Trophoblast cell (in vitro differentiated cells and primary cell): ENCODE measurements around the gene CCND3.

Experiments used
- DNase-seq, 2 donors: peaks; one replicate each; pipeline ENCODE4 v3.0.0-alpha.2; 2016
- H2AFZ ChIP-seq: 2 replicates; pipeline ENCODE4 v1.6.1; 2013; ENCODE audit warnings: low read length, moderate library complexity, mild to moderate bottlenecking; ENCODE audit not compliant: insufficient read depth, poor library complexity
- H2AK5ac ChIP-seq: 2 replicates; pipeline ENCODE4 v1.6.1; 2013; ENCODE audit warnings: mild to moderate bottlenecking, low read length
- H2BK120ac ChIP-seq: 2 replicates; pipeline ENCODE4 v1.6.1; 2013; ENCODE audit warnings: low read length, mild to moderate bottlenecking, moderate library complexity; ENCODE audit not compliant: insufficient read depth, poor library complexity
- H2BK12ac ChIP-seq: 2 replicates; pipeline ENCODE4 v1.6.1; 2013; ENCODE audit warnings: mild to moderate bottlenecking, low read length, moderate library complexity
- H2BK5ac ChIP-seq: 2 replicates; pipeline ENCODE4 v1.6.1; 2013; ENCODE audit warnings: low read length, low read depth, moderate library complexity, mild to moderate bottlenecking; ENCODE audit not compliant: poor library complexity
- H3K14ac ChIP-seq: 2 replicates; pipeline ENCODE4 v1.6.1; 2013; ENCODE audit warnings: mild to moderate bottlenecking, low read length
- H3K18ac ChIP-seq: 2 replicates; pipeline ENCODE4 v1.6.1; 2013; ENCODE audit warnings: mild to moderate bottlenecking, low read length
- H3K23ac ChIP-seq: 2 replicates; pipeline ENCODE4 v1.6.1; 2013; ENCODE audit warnings: low read length
- H3K27ac ChIP-seq: 2 replicates; pipeline ENCODE4 v1.5.1; 2013; ENCODE audit warnings: low read depth, mild to moderate bottlenecking, inconsistent platforms, low read length, moderate library complexity
- H3K27me3 ChIP-seq: 2 replicates; pipeline ENCODE4 v1.6.1; 2013; ENCODE audit warnings: inconsistent platforms, mild to moderate bottlenecking, low read length, moderate library complexity; ENCODE audit not compliant: insufficient read depth
- H3K36me3 ChIP-seq, 2 experiments: 1 replicate in 1 of 2; 2 replicates in 1 of 2; pipeline ENCODE4 v1.6.1; 2013; ENCODE audit warnings: low read length in 2 of 2, mild to moderate bottlenecking in 2 of 2, moderate library complexity in 1 of 2; ENCODE audit not compliant: insufficient read depth in 2 of 2, control insufficient read depth in 1 of 2
- H3K4ac ChIP-seq: 2 replicates; pipeline ENCODE4 v1.6.1; 2013; ENCODE audit warnings: low read depth, mild to moderate bottlenecking, low read length, moderate library complexity
- H3K4me1 ChIP-seq, 2 experiments: 1 replicate in 1 of 2; 2 replicates in 1 of 2; pipeline ENCODE4 v1.6.1; 2013; ENCODE audit warnings: low read length in 2 of 2, mild to moderate bottlenecking in 2 of 2, moderate library complexity in 1 of 2; ENCODE audit not compliant: insufficient read depth in 2 of 2, control insufficient read depth in 1 of 2
- H3K4me2 ChIP-seq: 2 replicates; pipeline ENCODE4 v1.6.1; 2013; ENCODE audit warnings: inconsistent platforms, mild to moderate bottlenecking, low read length, moderate library complexity
- H3K4me3 ChIP-seq: 2 replicates; pipeline ENCODE4 v1.5.1; 2013; ENCODE audit warnings: mild to moderate bottlenecking, low read depth, low read length, inconsistent platforms
- H3K79me1 ChIP-seq: one replicate; pipeline ENCODE4 v1.6.1; 2013; ENCODE audit warnings: low read length
- H3K79me2 ChIP-seq: 2 replicates; pipeline ENCODE4 v1.6.1; 2013; ENCODE audit warnings: low read length, mild to moderate bottlenecking; ENCODE audit not compliant: control insufficient read depth, insufficient read depth, poor library complexity
- H3K9ac ChIP-seq: 2 replicates; pipeline ENCODE4 v1.6.1; 2013; ENCODE audit warnings: mild to moderate bottlenecking, low read length
- H3K9me3 ChIP-seq: 2 replicates; pipeline ENCODE4 v1.6.1; 2013; ENCODE audit warnings: low read depth, mild to moderate bottlenecking, control low read depth, inconsistent platforms, low read length; ENCODE audit not compliant: insufficient read depth
- H4K12ac ChIP-seq: 2 replicates; pipeline ENCODE4 v1.6.1; 2013; ENCODE audit warnings: low read depth, mild to moderate bottlenecking, low read length, moderate library complexity
- H4K8ac ChIP-seq: 2 replicates; pipeline ENCODE4 v1.6.1; 2013; ENCODE audit warnings: low read depth, mild to moderate bottlenecking, low read length, moderate library complexity
- H4K91ac ChIP-seq: one replicate; pipeline ENCODE4 v1.6.1; 2013; ENCODE audit warnings: low read depth, mild to moderate bottlenecking, low read length, moderate library complexity
- WGBS: extraction: QIAGEN DNeasy Blood & Tissue Kit; methylation state at CpG from one replicate; pipeline ENCODE4 v1.1.7; 2013; ENCODE audit warnings: missing lambda C conversion rate; ENCODE audit not compliant: insufficient read length, insufficient coverage; ENCODE audit errors: extremely low coverage; 5-methylcytosine and 5-hydroxymethylcytosine counted together

The CCND3 gene

GRCh38 chr6:41967312-41968287, 26.0 kb upstream of the CCND3 start:
- Histone ChIP-seq H2BK120ac (peak overlapping the region; percentile 95), H4K8ac (peak overlapping the region; percentile 76), H3K23ac (no peak overlapping the region), H2AFZ (no peak overlapping the region), H3K4me2 (peak overlapping the region; percentile 3), H3K79me1 (peaks cover 13% of the 10 kb centered on the region), H2AK5ac (peak overlapping the region; percentile 88), H3K27ac (peak overlapping the region; percentile 94), H4K12ac (no peak overlapping the region), H3K9ac (no peak overlapping the region), H3K4me3 (no peak overlapping the region), H3K9me3 (no peaks in the 10 kb centered on the region), H3K4me1 (peaks cover 8 to 11% of the 10 kb centered on the region in 2 experiments), H2BK5ac (peak overlapping the region; percentile 90), H3K36me3 (no peaks in the 10 kb centered on the region), H3K18ac (no peak overlapping the region), H4K91ac (peak overlapping the region; percentile 84), H3K14ac (peak overlapping the region; percentile 79), H3K27me3 (no peaks in the 10 kb centered on the region), H2BK12ac (peak overlapping the region; percentile 87), H3K4ac (peak overlapping the region; percentile 44), H3K79me2 (no peaks in the 10 kb centered on the region)
- DNase-seq = peak; percentile 21 to 84
- WGBS = no CpG with 5 or more reads among the region's 7 CpGs

GRCh38 chr6:41966961-41967311, 25.3 kb upstream of the CCND3 start:
- Histone ChIP-seq H2AK5ac (no peak overlapping the region), H2BK5ac (no peak overlapping the region), H4K12ac (no peak overlapping the region), H2AFZ (no peak overlapping the region), H3K9ac (no peak overlapping the region), H3K9me3 (no peaks in the 10 kb centered on the region), H3K27ac (peak overlapping the region; percentile 94), H3K4me2 (no peak overlapping the region), H4K91ac (no peak overlapping the region), H2BK120ac (no peak overlapping the region), H3K18ac (no peak overlapping the region), H3K79me2 (no peaks in the 10 kb centered on the region), H3K4me3 (no peak overlapping the region), H3K27me3 (no peaks in the 10 kb centered on the region), H3K4me1 (peaks cover 8 to 9% of the 10 kb centered on the region in 2 experiments), H2BK12ac (no peak overlapping the region), H3K36me3 (no peaks in the 10 kb centered on the region), H3K79me1 (peaks cover 13% of the 10 kb centered on the region), H3K4ac (no peak overlapping the region), H3K14ac (no peak overlapping the region), H3K23ac (no peak overlapping the region), H4K8ac (no peak overlapping the region)
- no CpG with 5 or more reads among the region's 4 CpGs for WGBS
- DNase-seq = peak; percentile 18 to 62

- Histone ChIP-seq H4K12ac (no peak overlapping the region), H3K14ac (peak overlapping the region; percentile 69), H2AFZ (no peak overlapping the region), H3K36me3 (no peaks in the 10 kb centered on the region), H3K18ac (peak overlapping the region; percentile 85), H3K4ac (peak overlapping the region; percentile 61), H2AK5ac (peak overlapping the region; percentile 91), H4K91ac (peak overlapping the region; percentile 92), H4K8ac (peak overlapping the region; percentile 84), H2BK12ac (peak overlapping the region; percentile 95), H3K9me3 (no peaks in the 10 kb centered on the region), H2BK5ac (peak overlapping the region; percentile 90), H3K79me2 (no peaks in the 10 kb centered on the region), H2BK120ac (peak overlapping the region; percentile 94), H3K4me1 (peaks cover 8 to 9% of the 10 kb centered on the region in 2 experiments), H3K79me1 (peaks cover 13% of the 10 kb centered on the region), H3K4me2 (no peak overlapping the region), H3K23ac (no peak overlapping the region), H3K27ac (peak overlapping the region; percentile 88), H3K4me3 (no peak overlapping the region), H3K9ac (no peak overlapping the region), H3K27me3 (no peaks in the 10 kb centered on the region)
- no CpG with 5 or more reads among the region's 5 CpGs for WGBS
- DNase-seq = no peak
Measured at GRCh38 chr6:41966214-41966920, 24.8 kb upstream of the CCND3 start.

GRCh38 chr6:41965429-41966213, 24.0 kb upstream of the CCND3 start:
- Histone ChIP-seq H3K4me1 (peaks cover 8 to 11% of the 10 kb centered on the region in 2 experiments), H3K14ac (peak overlapping the region; percentile 69), H3K27me3 (no peaks in the 10 kb centered on the region), H4K12ac (no peak overlapping the region), H3K79me2 (no peaks in the 10 kb centered on the region), H3K9me3 (no peaks in the 10 kb centered on the region), H3K4ac (peak overlapping the region; percentile 61), H3K79me1 (peaks cover 13% of the 10 kb centered on the region), H4K8ac (peak overlapping the region; percentile 84), H2AFZ (no peak overlapping the region), H3K4me3 (no peak overlapping the region), H2BK5ac (peak overlapping the region; percentile 90), H3K4me2 (peak overlapping the region; percentile 11), H3K36me3 (no peaks in the 10 kb centered on the region), H4K91ac (peak overlapping the region; percentile 92), H2BK12ac (peak overlapping the region; percentile 95), H2BK120ac (peak overlapping the region; percentile 94), H3K23ac (no peak overlapping the region), H2AK5ac (peak overlapping the region; percentile 91), H3K9ac (no peak overlapping the region), H3K18ac (peak overlapping the region; percentile 85), H3K27ac (peak overlapping the region; percentile 88)
- no CpG with 5 or more reads among the region's 11 CpGs for WGBS
- DNase-seq = no peak
